Stimulated activated naive CD8-positive, alpha-beta T cell treated with anti-CD3 and anti-CD28 coated beads, Interleukin-15, Interleukin-2, amounts not matched to agents 100 U/mL and 50 U/mL, for 24 hours (primary cell): Measurements from ENCODE around the gene KRTAP2-2.

Source experiments
- ATAC-seq: fragments of 150-1000 bp; cut with Tn5 transposase; one replicate; pipeline ENCODE4 v1.10.0; 2021
- DNase-seq: peaks from one replicate; pipeline ENCODE4 v3.0.0; 2021

KRTAP2-2 gene

DNA sequence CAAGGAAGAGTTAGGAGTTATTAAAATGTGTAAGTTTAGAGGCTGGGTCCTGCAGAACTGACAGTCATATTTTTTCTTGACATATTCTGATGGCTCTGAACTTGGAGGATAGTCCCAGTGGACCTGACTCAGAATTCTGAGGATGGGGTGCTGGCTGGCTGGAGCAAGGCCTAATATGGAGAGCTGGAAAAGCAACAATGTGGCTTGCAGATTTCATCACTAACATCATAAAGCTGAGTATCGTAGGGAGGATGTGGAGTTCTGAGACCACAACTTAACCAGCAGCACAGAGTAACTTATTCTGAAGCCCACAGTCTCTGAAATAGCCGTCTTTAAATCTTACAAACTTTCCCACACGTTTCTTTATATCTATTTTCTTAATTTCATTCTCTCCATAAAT lies 30.3 kb downstream of the KRTAP2-2 start:
- ATAC-seq (no peak), DNase-seq (no peak)

DNA sequence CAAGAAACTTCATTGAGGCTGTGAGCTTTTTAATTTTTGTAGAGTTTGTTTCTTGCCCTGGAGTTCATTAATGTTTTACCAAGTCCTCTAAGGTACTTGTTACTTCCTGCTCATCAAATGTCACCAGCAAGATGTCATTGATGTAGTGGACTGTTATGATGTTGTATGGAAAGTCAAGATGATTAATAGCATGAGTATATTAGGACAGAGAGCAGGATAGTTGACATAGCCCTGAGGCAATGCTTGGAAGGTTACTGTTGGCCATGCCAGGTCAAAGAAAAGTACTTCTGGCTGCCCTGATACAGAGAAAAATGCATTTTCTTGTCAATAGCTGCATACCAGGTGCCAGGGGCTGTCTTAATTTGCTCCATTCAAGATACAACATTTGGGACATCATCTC lies 34.7 kb downstream of the KRTAP2-2 start:
- no peak for ATAC-seq

DNA sequence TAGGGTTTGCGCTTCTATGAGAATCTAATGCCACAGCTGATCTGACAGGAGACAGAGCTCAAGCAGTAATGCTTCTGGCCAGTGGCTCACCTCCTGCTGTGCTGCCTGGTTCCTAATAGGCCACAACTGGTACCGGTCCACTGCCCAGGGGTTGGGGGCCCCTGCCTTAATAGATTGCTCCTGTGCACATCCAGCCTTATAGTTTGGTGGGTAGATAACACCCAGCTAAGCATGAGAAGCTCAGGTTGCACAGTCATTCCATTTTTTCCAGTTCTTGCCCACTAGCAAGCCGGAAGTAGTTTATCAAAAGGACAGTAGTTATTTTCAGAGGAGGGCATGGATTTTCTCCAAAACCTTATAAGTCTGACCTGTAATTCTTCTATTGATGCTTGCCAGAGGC lies 35.6 kb downstream of the KRTAP2-2 start:
- DNase-seq (no peak), ATAC-seq (no peak)

More for the DNA sequence above, 34.7 kb downstream of the KRTAP2-2 start:
- DNase-seq: no peak

DNA sequence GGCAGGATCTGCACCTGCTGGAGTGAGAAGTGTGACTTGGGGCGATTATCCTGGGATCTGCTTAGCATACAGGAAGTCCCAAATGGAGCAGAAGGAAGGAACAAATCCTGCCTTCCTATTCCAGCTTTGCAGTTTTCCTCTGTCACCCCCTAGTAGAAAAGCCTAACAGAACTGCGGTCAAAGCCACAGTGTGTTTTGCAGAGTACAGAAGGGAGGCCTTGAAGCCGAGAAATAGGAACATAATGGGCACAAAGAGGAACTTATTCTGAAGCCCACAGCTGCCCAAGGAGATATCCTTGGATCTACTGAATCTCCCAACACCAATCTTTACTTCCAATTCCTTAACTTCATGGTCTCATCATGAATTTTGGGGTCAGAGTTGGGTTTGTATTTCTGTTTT lies 36.5 kb downstream of the KRTAP2-2 start:
- ATAC-seq: no peak
- DNase-seq: no peak

DNA sequence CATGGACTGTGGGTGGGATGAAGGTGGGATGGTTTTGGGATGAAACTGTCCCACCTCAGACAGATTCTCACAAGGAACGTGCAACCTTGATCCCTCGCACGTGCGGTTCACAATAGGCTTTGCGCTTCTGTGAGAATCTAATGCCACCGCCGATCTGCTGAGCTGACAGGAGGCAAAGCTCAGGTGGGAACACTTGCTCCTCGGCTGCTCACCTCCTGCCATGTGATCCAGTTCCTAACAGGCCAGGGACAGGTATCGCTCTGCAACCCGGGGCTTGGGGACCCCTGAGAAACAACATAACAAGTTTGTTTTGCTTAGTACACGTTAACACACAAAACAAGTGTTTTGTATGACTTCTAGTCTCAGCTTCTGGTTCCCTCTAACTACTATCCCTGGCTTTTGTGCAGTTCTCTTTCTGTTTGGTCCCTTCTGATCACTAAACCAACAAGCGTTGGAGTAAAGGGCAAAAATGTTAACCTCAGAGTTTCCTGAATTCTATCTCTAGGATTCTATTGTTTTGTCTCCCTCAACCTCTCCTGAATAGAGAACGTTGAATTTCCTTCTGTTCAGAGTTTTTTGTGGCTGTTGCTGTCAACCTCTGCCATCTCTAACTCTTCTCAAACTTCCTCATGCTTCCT lies 38.3 kb downstream of the KRTAP2-2 start:
- ATAC-seq (no peak), DNase-seq (no peak)

DNA sequence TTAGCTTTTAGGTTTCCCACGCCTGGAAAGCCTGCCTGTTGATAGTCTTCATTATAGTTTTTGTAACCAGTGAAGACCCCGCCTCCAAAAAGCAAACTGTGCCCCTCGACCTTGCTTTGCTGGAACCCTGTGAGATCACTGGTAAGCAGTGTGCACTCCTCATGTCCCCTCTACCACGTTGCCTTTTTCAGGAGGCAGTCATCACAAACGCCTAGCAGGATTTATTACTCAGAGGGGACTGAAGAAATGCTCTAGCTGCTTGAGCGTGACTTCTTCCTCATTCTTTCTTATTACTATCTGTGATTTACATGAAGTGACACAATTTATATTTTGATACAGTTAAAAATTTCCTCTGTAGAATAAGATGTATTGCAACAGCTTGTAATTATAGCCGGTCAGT lies 39.6 kb downstream of the KRTAP2-2 start:
- ATAC-seq: no peak
- no peak for DNase-seq

DNA sequence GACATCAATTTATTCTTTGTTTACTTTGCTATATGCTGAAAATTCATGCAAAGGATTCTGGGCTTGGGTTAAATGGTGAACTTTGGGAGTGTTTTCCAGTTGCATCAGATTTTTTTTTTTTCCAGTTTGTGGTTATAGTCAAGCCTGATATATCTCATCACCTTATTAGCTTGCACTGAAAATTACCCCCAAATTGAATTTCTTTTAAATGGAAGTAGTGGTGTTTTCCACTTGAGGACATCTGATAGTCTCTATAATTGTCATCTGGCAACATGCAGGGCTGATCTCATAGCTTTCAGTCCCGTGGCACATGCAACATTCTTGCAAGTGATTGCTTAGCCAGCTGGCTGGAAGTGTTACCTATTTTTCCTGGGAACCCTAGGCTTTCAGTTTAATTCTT lies 41.4 kb downstream of the KRTAP2-2 start:
- no peak for ATAC-seq
- no peak for DNase-seq

DNA sequence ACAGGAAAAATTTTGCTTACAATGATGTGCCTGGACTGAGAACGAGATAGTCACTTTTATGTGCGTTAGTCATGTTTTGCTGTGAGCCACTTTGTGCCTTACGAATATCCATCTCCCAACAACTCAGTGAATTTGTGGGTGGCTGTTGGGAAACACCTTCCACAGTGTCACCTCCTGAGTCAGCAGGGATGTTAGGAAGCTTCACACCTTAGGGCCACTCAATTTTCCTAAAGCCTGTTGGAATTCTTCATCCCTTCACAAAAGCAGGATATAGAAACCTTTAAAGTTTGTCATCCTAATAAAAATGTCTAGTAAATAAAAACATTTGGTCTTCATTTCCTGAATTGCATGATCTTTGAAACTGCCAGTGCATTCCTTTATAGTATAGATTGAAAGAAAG lies 41.8 kb downstream of the KRTAP2-2 start:
- DNase-seq (no peak), ATAC-seq (no peak)

DNA sequence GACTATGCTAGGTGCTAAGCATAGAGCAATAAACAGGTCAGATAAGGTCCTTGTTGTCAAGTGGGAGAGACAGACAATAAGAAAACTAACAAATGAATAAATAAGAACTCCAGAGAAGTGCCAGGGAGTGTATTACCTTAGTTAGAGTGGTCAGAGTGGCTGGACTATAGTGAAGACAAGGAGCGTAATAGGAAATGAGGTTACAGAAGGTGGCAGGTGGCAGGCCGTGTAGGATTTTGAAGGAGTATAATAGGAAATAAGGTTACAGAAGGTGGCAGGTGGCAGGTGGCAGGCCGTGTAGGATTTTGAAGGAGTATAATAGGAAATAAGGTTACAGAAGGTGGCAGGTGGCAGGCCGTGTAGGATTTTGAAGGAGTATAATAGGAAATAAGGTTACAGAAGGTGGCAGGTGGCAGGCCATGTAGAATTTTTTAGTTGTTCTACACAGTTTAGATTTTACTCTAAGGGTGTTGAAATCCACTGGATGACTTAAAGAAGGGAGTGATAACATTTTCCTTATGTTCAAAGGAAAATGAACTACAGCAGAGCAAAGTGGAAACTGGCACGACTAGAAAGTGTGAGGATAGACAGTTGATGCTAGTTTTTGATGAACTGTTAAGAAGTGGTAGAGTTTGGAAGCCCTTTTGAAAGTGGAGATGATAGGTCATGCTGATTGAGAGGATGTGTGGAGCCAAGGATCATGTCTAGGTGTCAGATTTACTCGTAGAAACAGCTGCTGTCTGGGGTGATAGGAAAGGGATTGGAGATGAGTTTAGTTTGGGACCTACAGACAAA lies 42.5 kb downstream of the KRTAP2-2 start:
- ATAC-seq: no peak

DNA sequence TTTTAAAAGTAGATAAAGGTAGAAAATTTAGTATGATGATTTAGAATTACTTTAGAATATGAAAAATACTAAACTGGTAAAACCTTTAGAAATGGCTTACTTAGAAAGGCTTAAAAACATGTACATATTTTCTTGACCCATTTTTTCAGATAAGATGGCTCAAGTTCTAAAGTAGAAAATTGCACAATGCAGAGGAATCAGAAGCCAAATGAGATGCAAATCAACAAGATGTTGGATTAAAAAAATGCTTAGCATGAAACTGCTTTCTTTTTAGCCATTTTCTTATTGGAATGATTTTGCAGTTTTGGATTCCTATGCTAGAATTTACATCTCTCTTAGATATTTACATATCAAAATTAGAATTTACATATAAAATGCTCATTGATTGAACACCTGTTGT lies 44.6 kb downstream of the KRTAP2-2 start:
- ATAC-seq (no peak), DNase-seq (no peak)

More for the DNA sequence above, 42.5 kb downstream of the KRTAP2-2 start:
- no peak for DNase-seq

DNA sequence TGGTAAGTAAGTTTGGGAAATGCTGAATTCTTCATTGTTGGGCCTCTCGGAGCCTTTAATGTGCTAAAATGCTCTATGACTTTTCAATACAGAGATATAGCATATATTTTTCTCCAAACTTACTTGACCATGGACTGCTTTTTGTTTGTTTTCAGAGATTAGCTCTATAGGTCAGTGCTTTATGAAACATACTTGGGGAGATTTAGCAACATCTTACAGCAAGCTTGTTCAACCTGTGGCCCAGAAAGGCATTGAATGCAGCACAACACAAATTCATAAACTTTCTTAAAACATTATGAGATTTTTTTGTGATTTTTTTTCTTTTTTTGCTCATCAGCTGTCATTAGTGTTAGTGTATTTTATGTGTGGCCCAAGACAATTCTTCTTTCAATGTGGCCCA lies 45.1 kb downstream of the KRTAP2-2 start:
- DNase-seq: no peak
- ATAC-seq: no peak

DNA sequence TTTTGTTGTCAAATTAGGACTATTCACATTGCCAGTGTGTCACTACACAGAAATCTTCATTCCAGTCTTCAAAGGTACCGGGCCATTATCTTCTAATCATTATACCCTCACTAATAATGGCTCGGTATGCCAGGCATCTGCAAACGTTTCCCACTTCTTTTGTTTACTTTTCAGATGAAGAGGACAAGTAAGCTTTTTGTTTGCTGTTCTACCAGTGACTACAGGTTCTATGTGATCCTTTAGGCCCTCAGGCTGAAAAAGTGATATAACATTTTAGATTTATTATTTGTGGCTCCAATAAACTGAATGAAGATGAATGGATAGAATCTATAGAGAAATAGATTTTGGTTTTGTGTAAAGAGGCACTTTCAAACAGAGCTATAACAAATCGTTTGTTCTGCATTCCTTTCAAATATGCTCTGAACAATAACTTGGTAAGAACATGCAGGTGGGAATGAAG lies 45.7 kb downstream of the KRTAP2-2 start:
- ATAC-seq: no peak
- DNase-seq: no peak

DNA sequence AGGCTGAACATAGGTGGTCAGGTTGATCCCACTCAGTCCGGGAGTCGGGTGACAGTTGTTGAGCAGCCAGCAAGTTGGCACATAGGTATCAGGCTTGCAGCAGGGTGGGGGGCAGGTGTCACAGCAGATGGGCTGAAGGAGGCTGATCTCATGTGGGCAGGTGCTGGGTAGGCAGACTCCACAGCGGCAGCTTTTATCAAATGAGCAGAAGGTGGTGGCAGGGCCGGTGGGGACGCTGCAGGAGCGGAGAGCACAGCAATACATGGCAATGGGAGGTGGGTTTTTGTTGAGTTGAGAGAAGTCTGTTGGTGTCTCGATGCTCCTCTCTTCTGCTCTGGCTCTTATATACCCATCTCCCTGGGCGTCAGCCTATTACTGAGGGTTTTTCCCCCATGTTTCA lies 46.2 kb downstream of the KRTAP2-2 start, which contains the start of gene KRTAP3-1:
TSS of gene KRTAP3-1 (minus strand) at position 318 of the 400 bp plus-strand sequence. CDS start at position 264, 54 bp downstream.
- DNase-seq (no peak), ATAC-seq (no peak)
